ENCODE measurements around the gene CHST8.

DNA sequence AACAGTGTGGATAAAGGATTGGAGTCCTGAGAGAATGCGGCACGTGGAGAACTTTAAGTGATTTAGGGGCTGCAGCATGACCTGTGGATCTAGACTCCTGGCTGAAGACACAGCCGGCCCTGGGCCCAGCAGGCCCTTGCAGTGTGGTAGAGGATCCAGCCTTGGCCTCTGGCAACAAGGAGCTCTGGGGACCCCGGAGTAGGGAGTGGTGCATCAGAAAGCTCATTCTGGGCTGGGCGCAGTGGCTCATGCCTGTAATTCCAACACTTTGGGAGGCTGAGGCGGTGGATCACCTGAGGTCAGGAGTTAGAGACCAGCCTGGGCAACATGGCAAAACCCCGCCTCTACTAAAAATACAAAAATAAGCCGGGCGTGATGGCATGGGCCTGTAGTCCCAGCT lies 76.0 kb downstream of the CHST8 start:
- TF ChIP-seq CTCF (conservative IDR thresholded peaks at IDR 0.05; ENCODE audit: low read depth, low read length) (no peak), EZH2 (IDR thresholded peaks at IDR 0.05; ENCODE audit: borderline replicate concordance, low read depth, low read length, poor library complexity, severe bottlenecking) (no peak)

Measured in A673 (cell line).